NT2/D1 (cell line): ENCODE results near the gene AFAP1L1.

Source experiments
- SUZ12 ChIP-seq: IDR thresholded peaks from 2 replicates; pipeline ENCODE4 v1.6.1; 2011; ENCODE audit not compliant: insufficient read length, insufficient read depth; ENCODE audit errors: extremely low read depth
- YY1 ChIP-seq: IDR thresholded peaks from 2 replicates; pipeline ENCODE4 v1.6.1; 2011; ENCODE audit not compliant: insufficient read length, insufficient read depth

DNA sequence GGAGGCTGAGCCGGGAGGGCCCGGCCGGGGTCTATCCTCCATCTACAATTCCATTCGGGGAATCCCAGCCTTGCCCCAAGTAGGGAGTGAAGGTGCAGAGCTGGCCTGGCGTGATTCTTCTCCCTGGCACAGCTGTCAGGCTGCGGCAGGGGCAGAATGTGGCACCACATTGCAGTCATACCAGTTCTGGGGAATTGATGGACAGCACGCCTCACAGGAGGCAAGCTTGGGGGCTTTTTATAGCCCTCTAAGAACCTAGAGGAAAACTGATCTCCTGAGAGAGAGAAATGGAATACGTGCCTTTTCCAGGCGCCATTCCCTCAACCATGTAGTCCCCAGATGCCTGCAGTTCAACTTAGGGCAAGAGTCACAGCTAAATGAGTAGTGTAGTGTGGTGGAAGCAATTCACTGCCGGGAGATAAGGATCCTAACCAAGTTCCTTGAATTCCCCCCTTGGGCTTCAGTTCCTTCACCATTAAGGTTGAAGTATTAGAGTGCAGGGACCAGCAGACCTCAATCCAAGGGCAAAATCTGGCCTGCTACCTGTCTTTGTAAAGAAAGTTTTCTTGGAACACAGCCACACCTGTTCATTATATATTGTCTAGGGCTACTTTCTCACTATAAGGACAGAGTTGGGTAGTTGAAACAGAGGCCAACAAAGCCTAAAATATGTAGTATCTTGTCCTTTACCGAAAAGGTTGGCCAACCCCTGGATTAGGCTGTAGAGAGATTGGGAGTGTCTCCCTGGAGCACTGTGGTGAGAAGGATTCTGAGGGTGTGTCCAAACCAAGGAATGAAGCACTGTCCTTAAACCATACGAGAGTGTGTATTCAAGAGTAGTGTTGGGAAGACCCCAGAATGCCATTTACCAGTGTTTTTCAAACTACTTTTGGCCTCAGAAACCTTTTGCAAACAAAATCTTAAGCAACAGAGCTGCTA is 10.6 kb downstream of the AFAP1L1 start:
- no peak for TF ChIP-seq YY1
- no peak for TF ChIP-seq SUZ12
